Measurements from ENCODE around the gene MMP10.

Gene MMP10

DNA sequence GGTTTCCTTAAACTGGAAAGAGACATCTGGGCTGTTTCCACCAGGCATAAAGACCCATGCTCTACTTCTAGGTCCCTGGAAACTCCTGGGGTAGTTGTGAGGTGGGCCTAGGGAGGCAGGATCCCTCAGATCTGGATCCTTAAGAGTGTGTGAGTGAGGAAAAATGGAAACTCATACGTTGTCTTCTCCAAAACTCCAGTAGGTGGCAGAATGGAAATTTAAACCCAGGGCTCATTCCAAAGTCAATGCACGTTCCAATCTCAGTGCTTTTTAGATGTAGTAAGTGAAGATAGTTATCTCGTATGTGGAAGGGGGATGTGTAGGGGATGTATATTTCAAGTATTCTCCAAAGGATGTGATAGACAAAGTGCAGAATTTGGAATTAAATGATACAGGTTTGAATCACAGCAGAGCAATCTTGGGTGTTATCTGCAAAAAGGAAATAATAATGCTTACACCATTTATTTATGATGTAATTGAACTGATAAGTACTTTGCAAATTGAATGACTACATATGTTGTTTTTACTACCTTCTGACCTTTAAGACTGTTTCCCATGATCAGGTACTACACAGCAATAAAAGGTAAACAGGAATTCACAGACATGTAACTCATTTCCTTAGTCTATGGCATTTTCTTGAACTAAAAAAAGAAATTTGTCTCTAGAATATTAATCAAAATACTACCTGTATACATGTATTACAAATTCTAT lies 30.7 kb upstream of the MMP10 start:
- Histone ChIP-seq H3K27ac (ENCODE audit: low read depth, low read length) (no peak overlapping the region), H3K4me2 (ENCODE audit: low read length) (no peak overlapping the region), H3F3A (ENCODE audit: control insufficient read depth, insufficient read depth) (no peaks in the 10 kb centered on the region), H3K27me3 (ENCODE audit: control insufficient read depth, low read length) (0 out of 2 replicates have a peak, but pooled peaks cover 3% of the 10 kb centered on the region), H4K20me1 (ENCODE audit: control insufficient read depth, insufficient read depth, low read depth, low read length) (no peaks in the 10 kb centered on the region), H3K79me2 (ENCODE audit: control insufficient read depth, low read length) (no peaks in the 10 kb centered on the region), H3K9me3 (ENCODE audit: control insufficient read depth, insufficient read depth, low read length) (no peaks in the 10 kb centered on the region), H3K4me3 (ENCODE audit: low read length) (no peak overlapping the region), H3K9me2 (replicated peaks; ENCODE audit: control insufficient read depth, low read length) (no peaks in the 10 kb centered on the region), H3K36me3 (ENCODE audit: control insufficient read depth, low read length) (no peaks in the 10 kb centered on the region), H3K4me1 (ENCODE audit: control insufficient read depth, low read length) (no peaks in the 10 kb centered on the region)
- TF ChIP-seq, protein P1, sequence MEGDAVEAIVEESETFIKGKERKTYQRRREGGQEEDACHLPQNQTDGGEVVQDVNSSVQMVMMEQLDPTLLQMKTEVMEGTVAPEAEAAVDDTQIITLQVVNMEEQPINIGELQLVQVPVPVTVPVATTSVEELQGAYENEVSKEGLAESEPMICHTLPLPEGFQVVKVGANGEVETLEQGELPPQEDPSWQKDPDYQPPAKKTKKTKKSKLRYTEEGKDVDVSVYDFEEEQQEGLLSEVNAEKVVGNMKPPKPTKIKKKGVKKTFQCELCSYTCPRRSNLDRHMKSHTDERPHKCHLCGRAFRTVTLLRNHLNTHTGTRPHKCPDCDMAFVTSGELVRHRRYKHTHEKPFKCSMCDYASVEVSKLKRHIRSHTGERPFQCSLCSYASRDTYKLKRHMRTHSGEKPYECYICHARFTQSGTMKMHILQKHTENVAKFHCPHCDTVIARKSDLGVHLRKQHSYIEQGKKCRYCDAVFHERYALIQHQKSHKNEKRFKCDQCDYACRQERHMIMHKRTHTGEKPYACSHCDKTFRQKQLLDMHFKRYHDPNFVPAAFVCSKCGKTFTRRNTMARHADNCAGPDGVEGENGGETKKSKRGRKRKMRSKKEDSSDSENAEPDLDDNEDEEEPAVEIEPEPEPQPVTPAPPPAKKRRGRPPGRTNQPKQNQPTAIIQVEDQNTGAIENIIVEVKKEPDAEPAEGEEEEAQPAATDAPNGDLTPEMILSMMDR (IDR thresholded peaks at IDR 0.05; ENCODE audit: low read depth, low read length, poor library complexity, severe bottlenecking), result peak; percentile 59
- TF ChIP-seq EZH2phosphoT487 (IDR thresholded peaks at IDR 0.05; ENCODE audit: borderline replicate concordance, low read length), result no peak

GRCh38 chr11:102809971-102810370 lies 29.5 kb upstream of the MMP10 start:
- TF ChIP-seq, protein P1 (IDR thresholded peaks at IDR 0.05; ENCODE audit: low read depth, low read length, poor library complexity, severe bottlenecking), result no peak
- no peak for TF ChIP-seq EZH2phosphoT487 (IDR thresholded peaks at IDR 0.05; ENCODE audit: borderline replicate concordance, low read length)
- H3K4me1 ChIP-seq (ENCODE audit: control insufficient read depth, low read length), result no peaks in the 10 kb centered on the region
- H3K36me3 ChIP-seq (ENCODE audit: control insufficient read depth, low read length), result no peaks in the 10 kb centered on the region
- H3K9me3 ChIP-seq (ENCODE audit: control insufficient read depth, insufficient read depth, low read length), result no peaks in the 10 kb centered on the region
- H3K4me2 ChIP-seq (ENCODE audit: low read length), result no peak overlapping the region
- H3K9me2 ChIP-seq (replicated peaks; ENCODE audit: control insufficient read depth, low read length), result no peaks in the 10 kb centered on the region
- no peaks in the 10 kb centered on the region for H4K20me1 ChIP-seq (ENCODE audit: control insufficient read depth, insufficient read depth, low read depth, low read length)
- no peaks in the 10 kb centered on the region for H3K79me2 ChIP-seq (ENCODE audit: control insufficient read depth, low read length)
- no peaks in the 10 kb centered on the region for H3F3A ChIP-seq (ENCODE audit: control insufficient read depth, insufficient read depth)
- no peak overlapping the region for H3K27ac ChIP-seq (ENCODE audit: low read depth, low read length)
- no peak overlapping the region for H3K4me3 ChIP-seq (ENCODE audit: low read length)
- H3K27me3 ChIP-seq (ENCODE audit: control insufficient read depth, low read length), result 0 out of 2 replicates have a peak, but pooled peaks cover 3% of the 10 kb centered on the region

GRCh38 chr11:102807921-102808320 lies 27.5 kb upstream of the MMP10 start:
- Histone ChIP-seq H3K9me3 (ENCODE audit: control insufficient read depth, insufficient read depth, low read length) (no peaks in the 10 kb centered on the region), H3K4me1 (ENCODE audit: control insufficient read depth, low read length) (no peaks in the 10 kb centered on the region), H3K4me3 (ENCODE audit: low read length) (no peak overlapping the region), H3K4me2 (ENCODE audit: low read length) (no peak overlapping the region), H3K79me2 (ENCODE audit: control insufficient read depth, low read length) (no peaks in the 10 kb centered on the region), H4K20me1 (ENCODE audit: control insufficient read depth, insufficient read depth, low read depth, low read length) (no peaks in the 10 kb centered on the region), H3K36me3 (ENCODE audit: control insufficient read depth, low read length) (no peaks in the 10 kb centered on the region), H3F3A (ENCODE audit: control insufficient read depth, insufficient read depth) (no peaks in the 10 kb centered on the region), H3K9me2 (replicated peaks; ENCODE audit: control insufficient read depth, low read length) (no peaks in the 10 kb centered on the region), H3K27me3 (ENCODE audit: control insufficient read depth, low read length) (peaks cover 6% of the 10 kb centered on the region; the same call in 1 of the 2 replicates), H3K27ac (ENCODE audit: low read depth, low read length) (no peak overlapping the region)
- no peak for TF ChIP-seq EZH2phosphoT487 (IDR thresholded peaks at IDR 0.05; ENCODE audit: borderline replicate concordance, low read length)
- TF ChIP-seq, protein P1 (IDR thresholded peaks at IDR 0.05; ENCODE audit: low read depth, low read length, poor library complexity, severe bottlenecking), result peak; percentile 21

All from DOHH2 (cell line).